Measurements from ENCODE around the gene IGFALS.

IGFALS gene

GRCh38 chr16:1777375-1778199 lies 15.9 kb downstream of the IGFALS start:
- peaks cover 0 to 54% (median 36%) of the 10 kb centered on the region in 4 donors for H3K4me1 ChIP-seq
- H3K9me3 ChIP-seq: no peaks in the 10 kb centered on the region
- no peak for TF ChIP-seq CTCF (IDR thresholded peaks at IDR 0.05)
- H3K4me3 ChIP-seq: no peak overlapping the region
- intact Hi-C loops (cut with DNase I; ENCODE audit: low total_unique reads): no loop called here
- DNase-seq: no peak
- H3K27me3 ChIP-seq: no peaks in the 10 kb centered on the region
- peaks cover 23 to 64% (median 55%) of the 10 kb centered on the region in 3 donors for H3K36me3 ChIP-seq
- H3K27ac ChIP-seq: no peak overlapping the region

- peaks cover 23 to 64% (median 55%) of the 10 kb centered on the region in 3 donors for H3K36me3 ChIP-seq
- H3K9me3 ChIP-seq: no peaks in the 10 kb centered on the region
- no peak for DNase-seq
- H3K27me3 ChIP-seq: no peaks in the 10 kb centered on the region
- no peak overlapping the region for H3K27ac ChIP-seq
- H3K4me1 ChIP-seq: peaks cover 0 to 60% (median 40%) of the 10 kb centered on the region in 4 donors
- TF ChIP-seq CTCF (IDR thresholded peaks at IDR 0.05): no peak
- intact Hi-C loops (cut with DNase I; ENCODE audit: low total_unique reads): no loop called here
- no peak overlapping the region for H3K4me3 ChIP-seq
Measured at GRCh38 chr16:1776991-1777374, 16.5 kb downstream of the IGFALS start.

- intact Hi-C loops (cut with DNase I; ENCODE audit: low total_unique reads): no loop called here
- H3K4me1 ChIP-seq: peaks cover 0 to 60% (median 40%) of the 10 kb centered on the region in 4 donors
- DNase-seq: no peak
Measured at GRCh38 chr16:1776672-1776955, 16.9 kb downstream of the IGFALS start.

GRCh38 chr16:1775846-1776671 lies 17.4 kb downstream of the IGFALS start:
- peaks cover 23 to 63% (median 55%) of the 10 kb centered on the region in 3 donors for H3K36me3 ChIP-seq
- no peak overlapping the region for H3K4me3 ChIP-seq
- no peaks in the 10 kb centered on the region for H3K9me3 ChIP-seq
- no peak overlapping the region for H3K27ac ChIP-seq
- no peak for TF ChIP-seq CTCF (IDR thresholded peaks at IDR 0.05)
- no peak for DNase-seq
- intact Hi-C loops (cut with DNase I; ENCODE audit: low total_unique reads): no loop called here
- H3K4me1 ChIP-seq: peaks cover 0 to 58% (median 35%) of the 10 kb centered on the region in 4 donors
- no peaks in the 10 kb centered on the region for H3K27me3 ChIP-seq

More at GRCh38 chr16:1776672-1776955, 16.9 kb downstream of the IGFALS start:
- TF ChIP-seq CTCF (IDR thresholded peaks at IDR 0.05): no peak
- H3K27me3 ChIP-seq: no peaks in the 10 kb centered on the region
- no peak overlapping the region for H3K27ac ChIP-seq
- H3K9me3 ChIP-seq: no peaks in the 10 kb centered on the region
- H3K4me3 ChIP-seq: no peak overlapping the region
- H3K36me3 ChIP-seq: peaks cover 23 to 64% (median 55%) of the 10 kb centered on the region in 3 donors

GRCh38 chr16:1775006-1775845 lies 18.3 kb downstream of the IGFALS start:
- no peak overlapping the region for H3K27ac ChIP-seq
- H3K4me1 ChIP-seq: peaks cover 0 to 54% (median 30%) of the 10 kb centered on the region in 4 donors
- no peak for TF ChIP-seq CTCF (IDR thresholded peaks at IDR 0.05)
- DNase-seq: no peak
- H3K9me3 ChIP-seq: no peaks in the 10 kb centered on the region
- no peaks in the 10 kb centered on the region for H3K27me3 ChIP-seq
- H3K36me3 ChIP-seq: peaks cover 23 to 55% (median 50%) of the 10 kb centered on the region in 3 donors
- H3K4me3 ChIP-seq: no peak overlapping the region
- intact Hi-C loops (cut with DNase I; ENCODE audit: low total_unique reads): no loop called here

Data from tibial artery (tissue), 4 donors.